Stimulated activated CD8-positive, alpha-beta memory T cell treated with anti-CD3 and anti-CD28 coated beads, Interleukin-7, amount 100 ng/mL, for 48 hours (primary cell): ENCODE measurements around the gene PLA2G4D.

Experiments used
- DNase-seq, 2 donors: peaks; one replicate each; pipeline ENCODE4 v3.0.0-alpha.2; 2020; ENCODE audit warnings: low read depth in 1 of 2; ENCODE audit errors: extremely low read depth in 1 of 2

PLA2G4D gene

DNA sequence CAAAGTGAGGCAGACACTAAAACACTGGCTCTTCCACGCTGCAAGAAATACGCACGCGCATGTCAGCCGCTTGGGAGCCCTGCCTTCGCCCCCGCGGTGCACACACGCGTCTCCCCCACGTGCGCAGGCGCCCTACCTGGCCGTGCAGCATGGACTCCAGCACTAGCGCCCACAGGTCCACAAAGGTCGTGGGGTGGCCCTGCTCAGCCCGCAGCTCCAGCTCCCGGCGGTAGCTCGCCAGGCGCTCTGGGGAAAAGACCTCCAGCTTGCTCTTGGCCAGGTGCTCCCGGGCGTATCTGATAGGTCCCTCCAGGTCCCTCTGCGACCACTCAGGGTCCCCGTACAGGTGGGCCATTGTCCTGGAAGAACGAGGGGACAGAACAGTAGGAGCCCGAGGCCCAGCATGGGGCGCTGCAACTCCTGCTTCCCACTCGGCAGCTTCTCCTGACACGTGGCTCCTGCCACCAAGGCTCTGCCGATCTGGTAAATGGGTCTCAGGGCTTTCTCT lies 14.9 kb downstream of the PLA2G4D start:
- no peak for DNase-seq

DNA sequence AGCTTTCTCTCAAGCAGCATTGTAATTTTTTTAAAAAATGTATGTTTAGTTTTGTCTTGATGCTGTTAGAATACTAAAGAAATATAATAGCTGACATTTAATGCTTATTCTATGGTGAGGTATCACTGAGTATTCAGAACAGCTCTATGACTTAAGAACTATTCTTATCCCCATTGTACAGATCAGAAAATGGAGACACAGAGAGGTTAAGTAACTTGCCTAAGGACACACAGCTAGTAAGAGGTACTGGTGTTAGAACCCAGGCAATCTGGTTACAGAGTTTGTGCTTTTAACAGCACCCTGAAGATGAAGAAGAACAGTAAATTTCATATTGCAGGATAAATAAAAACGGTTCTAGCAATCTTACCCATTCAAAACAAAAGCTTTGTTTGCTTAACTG lies 15.5 kb downstream of the PLA2G4D start:
- DNase-seq: no peak

DNA sequence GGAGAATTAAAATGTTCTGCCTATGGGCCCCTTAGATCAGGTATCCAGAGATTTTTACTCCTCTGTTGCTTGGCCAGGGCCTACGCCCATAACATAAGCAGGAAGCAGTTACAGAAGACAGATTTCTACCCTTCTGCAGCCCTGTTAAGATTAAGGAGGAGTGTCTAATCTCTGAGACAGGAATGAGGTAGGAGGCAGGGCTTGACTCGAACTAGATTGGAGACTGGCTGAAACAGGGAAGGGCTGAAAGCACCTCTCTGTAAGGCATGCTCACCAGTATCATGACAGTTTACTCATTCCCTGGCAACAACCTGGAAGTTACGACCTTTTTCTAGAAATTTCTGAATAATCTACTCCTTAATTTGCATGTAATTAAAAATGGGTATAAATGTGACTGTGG lies 16.7 kb downstream of the PLA2G4D start:
- DNase-seq: no peak

DNA sequence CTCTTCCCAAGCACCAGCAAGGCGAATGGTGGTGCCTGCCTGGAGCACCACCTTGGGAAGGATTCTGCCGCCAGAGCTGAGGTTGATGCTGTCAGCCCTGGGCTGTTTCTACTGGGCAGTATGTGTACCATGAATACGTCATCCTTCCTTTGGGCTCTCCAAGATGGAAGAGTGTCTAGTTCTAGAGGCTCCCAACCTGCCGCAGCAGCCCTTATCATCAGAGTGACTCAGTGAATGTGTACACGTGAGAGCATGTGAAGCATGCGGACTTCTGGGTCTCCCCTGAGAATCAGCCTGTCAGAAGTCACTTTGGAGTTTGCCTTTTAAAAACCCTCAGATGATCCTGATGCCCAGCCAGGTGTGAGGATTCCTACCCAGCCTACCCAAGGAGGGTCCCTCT lies 20.9 kb downstream of the PLA2G4D start:
- no peak for DNase-seq

DNA sequence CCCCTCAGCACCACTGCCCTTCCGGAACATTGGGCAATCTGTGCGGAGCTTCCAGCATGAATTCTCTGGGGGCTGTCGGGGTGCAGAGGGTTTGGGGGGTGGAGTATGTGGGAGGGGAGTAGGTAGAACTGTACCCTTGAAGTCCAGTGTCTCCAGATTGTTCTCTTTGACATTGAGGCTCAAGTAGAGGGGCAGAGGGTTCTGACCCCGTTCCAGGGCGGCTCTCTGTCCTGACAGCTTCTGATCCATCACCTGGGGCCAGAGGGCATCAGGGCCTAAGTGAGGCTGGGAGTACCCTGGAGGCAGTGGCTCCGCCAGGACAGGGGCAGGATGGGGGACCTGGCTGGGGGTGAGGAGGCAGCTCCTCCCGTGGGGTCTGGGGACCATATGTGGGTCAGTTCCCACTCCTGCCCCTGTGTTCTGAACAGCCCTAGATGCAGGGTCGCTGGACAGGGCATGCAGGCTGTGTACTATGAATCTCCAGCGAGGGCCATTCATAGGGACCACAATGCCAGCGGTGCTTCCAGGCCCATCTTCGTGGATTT lies 22.1 kb downstream of the PLA2G4D start:
- no peak for DNase-seq

DNA sequence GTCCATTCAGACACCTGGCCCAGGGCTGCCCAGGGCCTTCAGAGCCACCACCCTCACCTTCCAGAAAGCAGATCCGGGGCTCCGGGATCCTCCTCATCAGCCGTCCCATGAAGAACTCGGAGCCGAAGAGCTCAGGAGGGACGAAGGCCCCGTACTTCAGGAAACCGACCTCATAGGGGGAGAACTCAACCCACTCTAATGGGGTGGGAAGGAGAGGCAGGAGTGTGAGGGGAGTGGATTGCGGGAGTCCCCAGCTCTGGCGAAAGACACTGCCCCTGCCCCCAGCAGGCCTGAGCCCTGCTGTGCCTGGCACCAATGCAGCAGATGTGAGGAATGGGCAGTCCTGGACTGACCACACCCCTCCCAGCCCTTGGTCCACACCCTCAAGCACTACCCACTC lies 22.6 kb downstream of the PLA2G4D start:
- DNase-seq: no peak

DNA sequence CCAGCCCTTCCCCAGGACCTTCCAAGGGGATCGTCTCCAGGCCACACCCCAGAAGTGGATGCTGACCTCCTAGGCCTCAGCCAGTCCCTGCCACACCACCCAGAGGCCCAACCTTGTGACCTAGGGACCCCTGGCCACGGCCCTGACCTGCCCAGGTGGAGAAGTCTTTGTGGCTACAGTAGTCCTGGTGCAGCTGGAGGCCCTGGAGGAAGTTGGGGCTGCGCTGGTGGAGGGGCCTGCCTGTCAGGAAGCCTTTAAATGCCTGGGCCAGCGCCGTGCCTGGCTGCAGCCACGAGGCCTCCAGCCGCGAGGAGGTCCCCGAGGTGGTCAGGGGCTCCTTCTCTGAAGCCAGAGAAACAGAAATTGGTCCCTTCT lies 23.4 kb downstream of the PLA2G4D start:
- no peak for DNase-seq

DNA sequence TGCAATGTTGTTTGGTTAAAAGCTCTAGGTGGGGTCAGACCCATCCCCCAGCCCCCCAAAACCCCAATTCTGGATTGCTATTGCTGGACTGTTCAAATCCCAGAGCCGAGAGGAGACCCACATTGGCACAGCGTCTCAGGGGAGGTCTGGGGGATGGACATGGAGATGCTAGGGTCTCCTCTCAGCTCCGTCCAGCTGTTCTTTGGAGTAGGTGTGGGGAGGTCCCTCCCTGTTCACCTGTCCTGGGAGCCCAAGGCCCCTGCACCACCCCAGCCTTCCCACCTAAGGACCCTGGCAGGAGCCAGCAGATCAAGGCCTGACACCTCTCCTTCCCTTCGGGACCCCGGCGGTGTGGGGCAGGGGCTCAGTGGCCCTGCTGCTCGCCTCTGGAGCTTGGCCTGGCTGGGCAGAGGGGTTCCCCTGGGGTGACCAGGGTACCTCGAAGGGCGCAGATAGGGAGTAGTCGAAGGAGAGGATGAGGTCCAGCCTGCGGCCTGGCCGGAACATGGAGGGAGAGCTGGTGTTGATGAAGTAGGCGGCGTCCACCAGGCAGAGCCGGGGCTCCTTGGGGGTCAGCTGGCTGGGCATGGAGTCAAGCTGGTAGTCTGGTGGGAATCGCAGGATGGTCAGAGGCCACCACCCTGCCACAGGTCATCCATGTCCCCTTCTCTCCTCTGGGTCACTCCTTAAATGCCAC lies 23.9 kb downstream of the PLA2G4D start:
- no peak for DNase-seq

DNA sequence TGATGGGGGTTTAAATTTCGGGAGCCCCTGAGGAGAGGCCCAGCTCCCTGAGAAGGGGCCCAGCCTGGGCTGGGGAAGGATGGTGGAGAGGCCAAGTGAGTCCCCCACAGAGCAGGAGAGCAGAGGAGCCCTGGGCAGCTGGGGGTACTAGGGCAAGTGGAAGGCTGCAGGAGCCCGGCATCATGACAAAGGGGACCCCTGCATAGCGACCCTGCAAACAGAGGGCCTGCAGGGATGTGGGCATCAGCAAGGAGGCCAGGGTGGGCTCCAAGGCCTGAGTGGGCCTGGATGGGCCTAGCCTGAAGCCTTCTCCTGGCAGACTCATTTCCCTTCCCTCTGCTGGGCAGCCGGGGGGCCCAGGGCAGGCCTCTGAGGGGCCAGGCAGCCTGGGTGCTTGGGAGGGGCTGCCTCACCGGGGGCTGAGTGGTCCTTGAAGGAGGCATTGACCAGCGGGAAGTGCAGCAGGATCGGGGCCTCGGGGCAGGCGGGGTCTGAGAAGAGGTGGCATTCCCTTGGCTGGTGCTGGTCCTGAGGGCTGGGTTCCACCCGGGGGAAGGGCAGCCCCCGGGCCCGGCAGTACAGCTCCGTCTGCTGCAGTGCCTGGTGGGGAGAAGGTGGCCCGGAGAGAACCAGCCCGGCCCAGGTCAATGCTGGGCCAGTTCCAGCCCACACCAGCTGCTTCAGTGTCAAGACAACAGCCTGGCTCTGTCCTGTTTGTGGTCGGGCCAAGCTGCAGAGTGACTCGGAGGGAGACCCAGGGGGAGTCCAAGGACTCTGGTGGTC lies 24.7 kb downstream of the PLA2G4D start:
- DNase-seq: no peak

DNA sequence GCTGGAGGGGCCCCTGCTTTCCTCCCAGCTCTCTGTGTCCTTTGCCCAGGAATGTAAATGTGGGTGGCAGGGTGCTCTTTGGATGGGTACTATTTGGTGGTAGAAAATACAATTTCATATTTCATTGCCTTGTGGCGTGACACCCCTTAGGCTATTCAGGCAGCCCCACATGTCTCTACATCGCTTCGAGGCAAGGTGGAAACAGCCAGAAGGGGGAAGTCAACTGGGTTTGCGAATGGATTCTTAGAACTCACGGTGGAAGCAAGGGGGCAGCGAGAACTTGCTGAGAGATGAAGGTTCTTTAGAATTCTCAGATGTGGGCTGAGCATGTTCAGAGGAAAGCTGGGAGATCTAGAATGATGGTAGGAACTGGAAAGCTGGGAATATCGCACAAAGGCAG lies 25.3 kb downstream of the PLA2G4D start:
- DNase-seq: no peak

DNA sequence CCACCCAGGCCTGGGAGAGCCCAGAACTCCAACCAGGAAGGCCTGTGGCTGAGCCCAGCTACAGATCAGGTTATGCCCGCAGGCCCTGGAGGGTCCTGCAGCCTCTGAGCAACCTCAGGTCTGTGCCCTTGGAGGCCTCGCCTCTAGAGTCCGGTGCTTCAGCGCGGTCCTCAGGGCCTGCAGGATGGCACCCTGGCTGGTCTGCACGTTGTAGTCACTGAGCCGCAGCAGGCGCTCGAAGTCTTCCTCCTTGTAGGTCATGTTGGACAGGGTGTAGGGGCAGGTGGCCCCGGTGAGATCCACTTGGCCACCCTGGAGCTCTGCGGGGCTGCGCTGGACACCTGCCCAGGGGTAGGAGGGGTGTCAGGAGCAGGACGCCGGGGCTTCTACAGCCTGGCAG lies 25.8 kb downstream of the PLA2G4D start:
- no peak for DNase-seq

DNA sequence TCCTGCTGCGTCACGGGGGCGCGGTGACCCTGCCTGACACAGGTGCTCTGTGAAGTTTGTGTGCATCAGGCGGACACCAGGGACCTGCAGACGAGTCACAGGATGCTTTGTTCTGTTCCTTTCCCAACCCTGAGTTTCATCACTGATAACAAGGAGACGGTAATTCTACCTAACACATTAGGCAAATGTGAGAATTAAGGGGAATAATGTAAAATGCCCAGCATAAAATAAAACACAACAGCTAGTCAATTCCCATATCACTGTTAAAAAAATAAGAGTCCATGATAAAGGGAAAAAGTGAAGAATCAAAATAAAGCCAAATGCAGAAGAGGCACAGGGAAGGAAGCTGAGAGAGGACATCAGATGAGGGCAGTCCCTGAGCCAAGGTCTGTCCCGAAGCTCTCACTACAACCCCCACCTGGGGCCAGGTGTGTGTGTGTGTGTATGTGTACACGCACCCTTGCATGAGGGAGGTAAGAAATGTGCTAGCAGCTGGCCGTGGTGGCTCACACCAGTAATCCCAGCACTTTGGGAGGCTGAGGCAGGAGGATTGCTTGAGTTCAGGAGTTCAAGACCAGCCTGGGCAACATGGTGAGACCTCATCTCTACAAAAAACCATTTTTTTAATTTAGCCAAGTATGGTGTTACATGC lies 27.5 kb downstream of the PLA2G4D start:
- no peak for DNase-seq

DNA sequence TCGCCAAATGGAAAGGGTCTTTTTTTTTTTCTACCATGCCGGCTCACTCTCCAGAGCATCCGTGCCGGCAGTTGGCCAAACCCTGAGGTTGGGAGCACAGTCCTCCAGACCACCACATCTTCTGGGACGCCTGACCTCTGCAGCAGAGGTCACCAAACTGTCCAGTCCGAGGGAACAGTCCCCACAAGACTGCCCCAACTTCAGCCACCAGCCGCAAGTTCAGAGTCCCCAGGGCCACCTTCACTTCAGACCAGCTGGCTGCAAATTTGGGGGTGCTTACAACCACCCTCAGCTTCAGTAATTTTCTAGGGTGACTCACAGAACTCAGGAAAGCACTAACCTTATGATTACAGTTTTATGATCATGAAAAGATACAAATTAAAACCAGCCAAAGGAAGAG lies 28.9 kb downstream of the PLA2G4D start:
- DNase-seq: no peak

DNA sequence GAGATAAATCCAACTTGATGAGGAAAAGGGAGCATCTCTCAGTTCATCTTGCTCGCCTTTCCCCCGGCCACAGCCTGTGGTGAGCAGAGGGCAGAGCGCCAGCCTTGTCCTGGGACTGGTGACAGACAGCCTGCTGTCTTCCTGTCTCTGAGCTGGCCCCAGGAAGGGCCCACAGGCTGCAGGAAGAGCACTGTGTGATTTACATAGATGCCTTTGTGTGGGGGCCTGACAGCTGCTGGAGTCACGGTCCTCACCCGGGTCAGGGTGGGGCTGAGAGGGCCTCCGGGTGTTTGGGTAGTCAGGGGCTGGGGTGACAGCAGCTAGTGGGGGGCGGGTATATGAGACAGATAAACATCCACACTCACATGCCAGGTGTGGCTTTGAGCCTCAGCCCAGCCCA lies 29.3 kb downstream of the PLA2G4D start:
- no peak for DNase-seq

DNA sequence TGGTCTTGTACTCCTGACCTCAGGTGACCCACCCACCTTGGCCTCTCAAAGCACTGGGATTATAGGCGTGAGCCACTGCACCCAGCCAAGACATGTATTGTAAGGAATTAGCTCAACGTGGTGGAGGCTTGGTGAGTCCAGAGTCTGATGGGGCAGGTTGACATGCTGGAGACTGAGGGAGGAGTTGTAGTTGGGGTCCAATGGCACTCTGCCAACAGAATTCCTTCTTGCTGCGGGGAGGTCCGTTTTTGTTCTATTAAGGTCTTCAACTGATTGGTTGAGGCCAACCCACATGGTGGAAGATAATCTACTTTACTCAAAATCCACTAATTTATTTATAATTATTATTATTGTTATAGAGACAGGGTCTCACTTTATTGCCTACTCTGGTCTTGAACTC lies 30.1 kb downstream of the PLA2G4D start:
- DNase-seq: no peak

DNA sequence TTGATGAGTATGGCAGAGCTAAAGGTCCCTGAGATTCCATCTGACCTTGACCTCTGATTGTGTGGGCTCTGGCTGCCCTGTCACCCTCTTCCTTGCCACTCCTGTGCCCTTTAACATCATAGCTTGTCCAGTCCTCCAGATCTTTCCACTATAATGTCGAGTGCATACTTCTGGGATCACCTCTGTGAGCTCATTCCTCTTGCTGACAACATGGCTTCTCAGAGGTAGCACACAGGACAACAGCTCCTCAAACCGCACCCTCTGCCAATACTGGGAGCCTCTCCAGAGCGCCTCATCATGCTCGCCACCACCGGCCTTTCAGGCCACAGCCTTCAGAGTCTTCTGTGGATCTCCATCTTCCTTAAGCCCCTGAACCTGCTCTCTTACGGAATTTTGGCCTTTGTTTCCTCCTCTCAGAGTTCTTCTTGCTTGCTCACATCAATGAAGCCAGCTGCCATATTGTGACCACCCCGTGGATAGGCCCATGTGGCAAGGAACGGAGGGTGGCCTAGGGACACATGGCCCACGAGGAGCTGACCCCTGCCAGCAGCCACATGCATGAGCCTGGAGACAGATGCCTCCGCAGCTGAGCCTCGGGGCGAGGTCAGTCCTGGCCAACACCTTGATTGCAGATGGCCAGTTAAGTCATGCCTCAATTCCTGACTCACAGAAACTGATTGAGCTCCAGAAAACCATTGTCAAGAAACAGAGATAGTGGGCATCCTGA lies 31.1 kb downstream of the PLA2G4D start:
- DNase-seq: no peak

DNA sequence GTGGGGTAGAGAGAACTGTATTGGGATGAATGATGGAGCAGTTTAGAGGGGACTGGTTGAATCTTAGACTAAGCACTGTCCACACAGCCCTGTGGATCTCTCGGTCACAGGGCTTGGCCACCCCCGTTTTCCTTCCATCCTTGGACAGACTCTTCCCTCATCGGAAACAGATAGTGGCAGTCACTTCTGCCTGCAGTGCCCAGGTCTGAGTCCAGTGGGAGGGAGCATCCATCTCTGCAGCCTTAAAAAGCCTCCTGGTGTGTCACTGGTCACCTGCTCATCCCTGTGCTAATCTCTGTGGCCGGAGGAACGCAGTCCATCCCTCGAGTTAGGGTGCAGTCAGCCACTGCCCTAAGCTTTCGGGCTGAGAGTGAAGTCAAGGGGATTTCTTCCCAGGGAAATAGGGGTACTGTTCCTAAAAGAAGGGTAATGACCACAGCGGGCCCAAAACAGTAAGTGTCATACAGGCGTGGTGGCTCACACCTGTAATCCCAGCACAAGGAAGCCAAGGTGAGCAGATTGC lies 32.0 kb downstream of the PLA2G4D start:
- DNase-seq: no peak

DNA sequence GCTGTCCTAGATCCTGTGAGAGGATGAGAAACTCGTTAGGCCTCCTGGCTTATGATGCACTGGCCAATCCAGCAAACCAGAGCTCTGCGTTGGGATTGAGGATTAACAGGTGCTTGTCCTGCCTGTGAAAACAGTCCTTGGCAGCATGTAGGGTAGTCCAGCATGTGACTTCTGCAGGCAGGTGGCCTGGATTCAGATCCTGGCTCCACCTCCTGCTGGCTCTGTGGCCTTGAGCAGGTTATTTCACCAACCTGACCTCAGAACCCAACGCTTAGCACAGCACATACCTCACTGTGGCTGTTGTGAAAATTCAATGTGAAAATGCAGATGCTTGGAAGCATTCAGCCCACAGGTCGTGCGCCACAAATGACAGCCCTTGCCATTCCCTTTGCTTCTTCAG lies 33.6 kb downstream of the PLA2G4D start:
- DNase-seq: no peak

DNA sequence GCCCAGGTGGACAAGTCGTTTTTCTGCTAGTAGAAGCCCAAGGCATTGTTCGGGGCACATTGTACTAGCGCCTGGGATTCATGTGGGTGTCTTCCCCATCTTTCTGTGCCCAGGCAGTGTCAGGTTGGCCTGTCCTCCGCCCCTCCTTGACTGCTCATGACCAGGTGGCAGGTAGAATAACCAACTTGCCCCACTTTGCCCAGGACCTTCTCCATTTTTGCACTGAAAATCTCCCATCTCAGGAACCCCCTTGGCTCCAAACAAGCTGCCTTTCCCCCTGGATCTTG lies 33.9 kb downstream of the PLA2G4D start:
- DNase-seq: no peak

DNA sequence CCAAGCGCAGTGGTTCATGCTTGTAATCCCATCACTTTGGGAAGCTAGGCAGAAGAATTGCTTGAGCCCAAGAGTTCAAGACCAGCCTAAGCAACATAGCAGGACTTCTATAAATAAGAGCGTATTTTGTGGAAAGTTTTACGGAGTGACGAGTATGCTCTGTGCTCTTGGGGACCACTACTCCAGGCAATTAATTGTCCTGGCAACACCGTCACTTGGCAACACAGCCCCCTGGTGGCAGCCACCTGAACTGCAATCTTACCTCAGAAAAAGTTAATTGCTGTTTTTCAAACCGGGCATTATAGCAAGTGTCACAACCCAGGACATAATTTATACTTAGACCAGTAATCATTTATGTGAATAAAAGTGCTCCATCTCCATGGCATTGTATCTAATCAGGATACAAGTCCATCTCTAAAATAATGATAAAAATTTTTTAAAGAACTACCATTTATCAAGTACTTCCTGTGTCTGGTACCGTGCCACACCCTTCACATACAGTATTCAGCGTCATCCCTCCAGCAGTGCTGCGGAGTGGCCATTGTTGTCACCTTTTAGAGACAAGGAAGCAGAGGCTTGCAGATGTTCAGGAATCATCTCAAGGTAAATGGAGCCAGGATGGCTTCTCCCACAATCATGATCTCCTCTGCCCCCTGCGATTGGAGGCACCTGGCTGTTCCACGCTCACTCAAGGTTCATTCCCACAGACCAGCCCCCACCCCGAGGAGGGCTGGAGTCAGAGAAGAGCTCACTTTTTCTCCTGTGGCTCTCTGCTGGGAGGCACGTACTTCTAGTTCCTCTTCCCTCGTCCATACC lies 34.5 kb downstream of the PLA2G4D start:
- DNase-seq: peak; percentile 28 to 42
